ENCODE data around the gene CYP27C1.

DNA sequence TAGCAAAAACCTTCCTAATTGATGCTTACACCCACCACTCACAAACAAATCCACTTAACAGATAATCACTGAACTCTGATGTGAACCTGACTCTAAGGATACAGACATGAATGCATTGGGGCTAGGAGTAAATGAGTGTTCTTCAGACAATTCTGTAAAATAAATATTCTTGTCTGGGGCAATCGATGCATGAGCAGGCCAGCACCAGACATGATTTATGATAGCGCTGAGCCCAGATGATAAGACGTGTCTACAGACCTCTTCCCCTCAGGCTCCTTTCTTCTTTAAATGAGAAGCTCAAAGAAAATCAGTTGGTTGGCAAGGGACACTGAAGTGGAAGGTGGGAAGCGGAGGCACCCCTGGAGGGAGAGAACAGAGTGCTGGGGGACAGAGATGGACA is 85.9 kb downstream of the CYP27C1 start:
- no peak for TF ChIP-seq ZNF34 (CRISPR knock-in tag; IDR thresholded peaks at IDR 0.05; ENCODE audit: borderline replicate concordance)
- TF ChIP-seq, protein P1, sequence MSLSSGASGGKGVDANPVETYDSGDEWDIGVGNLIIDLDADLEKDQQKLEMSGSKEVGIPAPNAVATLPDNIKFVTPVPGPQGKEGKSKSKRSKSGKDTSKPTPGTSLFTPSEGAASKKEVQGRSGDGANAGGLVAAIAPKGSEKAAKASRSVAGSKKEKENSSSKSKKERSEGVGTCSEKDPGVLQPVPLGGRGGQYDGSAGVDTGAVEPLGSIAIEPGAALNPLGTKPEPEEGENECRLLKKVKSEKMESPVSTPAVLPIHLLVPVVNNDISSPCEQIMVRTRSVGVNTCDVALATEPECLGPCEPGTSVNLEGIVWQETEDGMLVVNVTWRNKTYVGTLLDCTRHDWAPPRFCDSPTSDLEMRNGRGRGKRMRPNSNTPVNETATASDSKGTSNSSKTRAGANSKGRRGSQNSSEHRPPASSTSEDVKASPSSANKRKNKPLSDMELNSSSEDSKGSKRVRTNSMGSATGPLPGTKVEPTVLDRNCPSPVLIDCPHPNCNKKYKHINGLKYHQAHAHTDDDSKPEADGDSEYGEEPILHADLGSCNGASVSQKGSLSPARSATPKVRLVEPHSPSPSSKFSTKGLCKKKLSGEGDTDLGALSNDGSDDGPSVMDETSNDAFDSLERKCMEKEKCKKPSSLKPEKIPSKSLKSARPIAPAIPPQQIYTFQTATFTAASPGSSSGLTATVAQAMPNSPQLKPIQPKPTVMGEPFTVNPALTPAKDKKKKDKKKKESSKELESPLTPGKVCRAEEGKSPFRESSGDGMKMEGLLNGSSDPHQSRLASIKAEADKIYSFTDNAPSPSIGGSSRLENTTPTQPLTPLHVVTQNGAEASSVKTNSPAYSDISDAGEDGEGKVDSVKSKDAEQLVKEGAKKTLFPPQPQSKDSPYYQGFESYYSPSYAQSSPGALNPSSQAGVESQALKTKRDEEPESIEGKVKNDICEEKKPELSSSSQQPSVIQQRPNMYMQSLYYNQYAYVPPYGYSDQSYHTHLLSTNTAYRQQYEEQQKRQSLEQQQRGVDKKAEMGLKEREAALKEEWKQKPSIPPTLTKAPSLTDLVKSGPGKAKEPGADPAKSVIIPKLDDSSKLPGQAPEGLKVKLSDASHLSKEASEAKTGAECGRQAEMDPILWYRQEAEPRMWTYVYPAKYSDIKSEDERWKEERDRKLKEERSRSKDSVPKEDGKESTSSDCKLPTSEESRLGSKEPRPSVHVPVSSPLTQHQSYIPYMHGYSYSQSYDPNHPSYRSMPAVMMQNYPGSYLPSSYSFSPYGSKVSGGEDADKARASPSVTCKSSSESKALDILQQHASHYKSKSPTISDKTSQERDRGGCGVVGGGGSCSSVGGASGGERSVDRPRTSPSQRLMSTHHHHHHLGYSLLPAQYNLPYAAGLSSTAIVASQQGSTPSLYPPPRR (CRISPR knock-in tag; IDR thresholded peaks at IDR 0.05; ENCODE audit: borderline replicate concordance): no peak
- no peak for TF ChIP-seq ZMYM4 (CRISPR knock-in tag; IDR thresholded peaks at IDR 0.05)
- TF ChIP-seq, protein P2, sequence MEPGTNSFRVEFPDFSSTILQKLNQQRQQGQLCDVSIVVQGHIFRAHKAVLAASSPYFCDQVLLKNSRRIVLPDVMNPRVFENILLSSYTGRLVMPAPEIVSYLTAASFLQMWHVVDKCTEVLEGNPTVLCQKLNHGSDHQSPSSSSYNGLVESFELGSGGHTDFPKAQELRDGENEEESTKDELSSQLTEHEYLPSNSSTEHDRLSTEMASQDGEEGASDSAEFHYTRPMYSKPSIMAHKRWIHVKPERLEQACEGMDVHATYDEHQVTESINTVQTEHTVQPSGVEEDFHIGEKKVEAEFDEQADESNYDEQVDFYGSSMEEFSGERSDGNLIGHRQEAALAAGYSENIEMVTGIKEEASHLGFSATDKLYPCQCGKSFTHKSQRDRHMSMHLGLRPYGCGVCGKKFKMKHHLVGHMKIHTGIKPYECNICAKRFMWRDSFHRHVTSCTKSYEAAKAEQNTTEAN (CRISPR knock-in tag; conservative IDR thresholded peaks at IDR 0.05): no peak
- TF ChIP-seq, protein P3, sequence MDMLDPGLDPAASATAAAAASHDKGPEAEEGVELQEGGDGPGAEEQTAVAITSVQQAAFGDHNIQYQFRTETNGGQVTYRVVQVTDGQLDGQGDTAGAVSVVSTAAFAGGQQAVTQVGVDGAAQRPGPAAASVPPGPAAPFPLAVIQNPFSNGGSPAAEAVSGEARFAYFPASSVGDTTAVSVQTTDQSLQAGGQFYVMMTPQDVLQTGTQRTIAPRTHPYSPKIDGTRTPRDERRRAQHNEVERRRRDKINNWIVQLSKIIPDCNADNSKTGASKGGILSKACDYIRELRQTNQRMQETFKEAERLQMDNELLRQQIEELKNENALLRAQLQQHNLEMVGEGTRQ (IDR thresholded peaks at IDR 0.05; ENCODE audit: low read depth, low read length): no peak
- TF ChIP-seq, protein P3 (CRISPR knock-in tag; IDR thresholded peaks at IDR 0.05; ENCODE audit: borderline replicate concordance): no peak
- no peak for TF ChIP-seq CTCF (CRISPR knock-in tag; IDR thresholded peaks at IDR 0.05)
- no peak for TF ChIP-seq FOXM1 (CRISPR knock-in tag; IDR thresholded peaks at IDR 0.05)
- no peak for TF ChIP-seq EZH2 (conservative IDR thresholded peaks at IDR 0.05; ENCODE audit: low read depth, low read length)
- no peak for TF ChIP-seq ZNF121 (CRISPR knock-in tag; IDR thresholded peaks at IDR 0.05)

All from HepG2 (cell line).